Upper lobe of right lung (tissue), 1 donor: Measurements from ENCODE around the gene ARMC2. TPM values are rescaled to one million over a fixed set of nuclear protein-coding genes. Genes with fewer than 3 reads are reported as not detected.

Experiments used
- ATAC-seq: fragments of 200-7000 bp; cut with Tn5 transposase; one replicate; pipeline ENCODE4 v1.9.1; 2020; ENCODE audit warnings: mild to moderate bottlenecking, moderate library complexity
- DNase-seq: peaks from one replicate; pipeline ENCODE4 v3.0.0-alpha.2; 2020
- H3K27ac ChIP-seq: fragments of 200-600 bp; one replicate; pipeline ENCODE4 v1.8.0; 2022
- H3K27me3 ChIP-seq: fragments of 200-600 bp; one replicate; pipeline ENCODE4 v1.8.0; 2022; ENCODE audit warnings: mild to moderate bottlenecking
- H3K36me3 ChIP-seq: fragments of 200-600 bp; one replicate; pipeline ENCODE4 v1.8.0; 2022
- H3K4me1 ChIP-seq: fragments of 200-600 bp; one replicate; pipeline ENCODE4 v1.8.0; 2022
- H3K4me3 ChIP-seq: fragments of 200-600 bp; one replicate; pipeline ENCODE4 v1.8.0; 2022; ENCODE audit warnings: mild to moderate bottlenecking
- H3K9me3 ChIP-seq: fragments of 200-600 bp; one replicate; pipeline ENCODE4 v1.8.0; 2022
- intact Hi-C: fragments of 100-400 bp; cut with DNase I; formaldehyde crosslinking; loops from one replicate; pipeline ENCODE4 v1.11.0; 2022
- total RNA-seq: library from RNA; stranded (reverse); fragmentation: NEBNext Ultra II Directional; extraction: Animal tissue kit (Norgen Biotek cat#: 25700); gene quantifications from one replicate; pipeline ENCODE4 v1.2.1, GENCODE V29; 2021
- TF ChIP-seq, protein P1 (sequence below): fragments of 200-600 bp; IDR thresholded peaks from one replicate; pipeline ENCODE4 v1.8.0; 2022; ENCODE audit warnings: antibody characterized with exemption
- donor health status: DM: no; HTN: yes; CAD: no; lungs with severe emphysema.

Gene ARMC2
- total RNA-seq, 1 donor from 2014 or later: 5.8 TPM

DNA sequence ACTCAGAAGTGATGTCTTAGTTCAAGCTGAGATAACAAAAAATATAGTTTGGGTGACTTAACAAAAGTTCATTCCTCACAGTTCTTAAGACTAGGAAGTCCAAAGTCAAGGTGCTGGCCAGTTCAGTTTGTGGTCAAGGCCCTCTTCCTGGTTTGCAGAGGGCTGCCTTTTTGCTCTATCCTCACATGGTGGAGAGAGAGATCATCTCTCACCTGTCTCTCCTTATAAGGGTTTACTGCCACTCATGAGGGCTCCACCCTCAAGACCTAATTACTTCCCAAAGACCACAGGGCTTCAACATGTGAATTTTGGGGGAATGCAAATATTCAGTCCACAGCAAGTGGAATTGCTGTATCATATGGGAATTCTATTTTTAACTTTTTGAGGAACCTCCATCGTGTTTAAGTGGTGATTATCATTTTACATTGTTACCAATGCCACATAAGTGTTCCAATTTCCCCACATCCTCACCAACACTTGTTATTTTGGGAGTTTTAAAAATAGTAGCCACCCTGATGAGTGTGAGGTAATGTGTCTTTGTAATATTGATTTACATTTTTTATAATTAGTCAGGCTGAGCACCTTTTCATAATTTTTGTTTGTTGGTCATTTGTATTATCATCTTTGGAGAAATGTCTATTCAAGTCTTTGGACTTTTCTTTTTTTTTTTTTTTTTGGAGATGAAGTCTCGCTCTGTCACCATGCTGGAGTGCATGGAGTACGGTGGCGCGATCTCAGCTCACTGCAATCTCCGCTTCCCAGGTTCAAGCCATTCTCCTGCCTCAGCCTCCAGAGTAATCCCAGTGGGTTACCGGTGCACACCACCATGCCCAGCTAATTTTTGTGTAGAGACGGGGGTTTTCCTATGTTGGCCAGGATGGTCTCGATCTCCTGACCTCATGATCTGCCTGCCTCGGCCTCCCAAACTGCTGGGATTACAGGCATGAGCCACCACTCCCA lies 134.2 kb downstream of the ARMC2 start:
- Histone ChIP-seq H3K27ac (no peak overlapping the region), H3K4me3 (no peak overlapping the region), H3K36me3 (peaks cover 20% of the 10 kb centered on the region), H3K9me3 (no peaks in the 10 kb centered on the region), H3K4me1 (no peaks in the 10 kb centered on the region), H3K27me3 (no peaks in the 10 kb centered on the region)
- DNase-seq (no peak), ATAC-seq (no peak)
- intact Hi-C loops: no loop called here
- TF ChIP-seq, protein P1, sequence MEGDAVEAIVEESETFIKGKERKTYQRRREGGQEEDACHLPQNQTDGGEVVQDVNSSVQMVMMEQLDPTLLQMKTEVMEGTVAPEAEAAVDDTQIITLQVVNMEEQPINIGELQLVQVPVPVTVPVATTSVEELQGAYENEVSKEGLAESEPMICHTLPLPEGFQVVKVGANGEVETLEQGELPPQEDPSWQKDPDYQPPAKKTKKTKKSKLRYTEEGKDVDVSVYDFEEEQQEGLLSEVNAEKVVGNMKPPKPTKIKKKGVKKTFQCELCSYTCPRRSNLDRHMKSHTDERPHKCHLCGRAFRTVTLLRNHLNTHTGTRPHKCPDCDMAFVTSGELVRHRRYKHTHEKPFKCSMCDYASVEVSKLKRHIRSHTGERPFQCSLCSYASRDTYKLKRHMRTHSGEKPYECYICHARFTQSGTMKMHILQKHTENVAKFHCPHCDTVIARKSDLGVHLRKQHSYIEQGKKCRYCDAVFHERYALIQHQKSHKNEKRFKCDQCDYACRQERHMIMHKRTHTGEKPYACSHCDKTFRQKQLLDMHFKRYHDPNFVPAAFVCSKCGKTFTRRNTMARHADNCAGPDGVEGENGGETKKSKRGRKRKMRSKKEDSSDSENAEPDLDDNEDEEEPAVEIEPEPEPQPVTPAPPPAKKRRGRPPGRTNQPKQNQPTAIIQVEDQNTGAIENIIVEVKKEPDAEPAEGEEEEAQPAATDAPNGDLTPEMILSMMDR: no peak

DNA sequence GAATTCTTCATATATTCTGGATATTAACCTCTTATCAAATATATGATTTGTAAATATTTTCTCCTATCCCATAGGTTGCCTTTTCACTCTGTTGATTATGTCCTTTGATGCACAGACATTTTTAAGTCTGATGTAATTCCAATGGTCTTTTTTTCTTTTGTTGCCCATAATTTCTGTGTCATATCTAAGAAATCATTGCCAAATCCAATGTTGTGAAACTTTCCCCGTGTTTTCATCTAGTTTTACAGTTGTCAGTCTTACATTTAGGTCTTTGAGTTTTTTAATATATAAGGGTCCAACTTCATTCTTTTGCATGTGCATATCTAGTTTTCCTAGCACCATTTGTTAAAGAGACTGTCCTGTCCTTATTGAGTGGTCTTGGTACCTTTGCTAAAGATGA lies 134.9 kb downstream of the ARMC2 start:
- DNase-seq (no peak), ATAC-seq (no peak)
- Histone ChIP-seq H3K4me3 (no peak overlapping the region), H3K4me1 (no peaks in the 10 kb centered on the region), H3K9me3 (no peaks in the 10 kb centered on the region), H3K36me3 (peaks cover 27% of the 10 kb centered on the region), H3K27me3 (no peaks in the 10 kb centered on the region), H3K27ac (no peak overlapping the region)
- intact Hi-C loops: no loop called here
- TF ChIP-seq, protein P1: no peak

DNA sequence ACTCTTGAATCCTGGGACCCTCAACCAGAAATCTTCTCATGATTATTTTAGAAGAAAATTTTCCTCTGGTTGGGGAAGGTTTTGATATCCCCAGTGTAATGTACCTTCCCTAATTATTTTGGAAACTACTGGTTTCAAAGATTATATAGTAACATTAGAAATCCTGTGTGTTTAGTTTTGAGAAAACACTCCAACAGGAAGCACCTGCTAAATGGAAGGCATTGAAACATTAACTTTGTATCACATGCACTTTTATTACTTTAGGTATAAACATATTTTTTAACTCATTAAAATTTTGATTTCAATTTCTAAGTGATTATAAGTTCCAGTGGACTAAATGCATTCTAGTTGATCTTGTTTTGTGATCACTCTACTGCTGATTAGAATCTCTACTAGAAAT lies 137.1 kb downstream of the ARMC2 start:
- Histone ChIP-seq H3K36me3 (peaks cover 47% of the 10 kb centered on the region), H3K9me3 (no peaks in the 10 kb centered on the region), H3K27ac (no peak overlapping the region), H3K4me1 (peaks cover 3% of the 10 kb centered on the region), H3K4me3 (no peak overlapping the region), H3K27me3 (no peaks in the 10 kb centered on the region)
- ATAC-seq: no peak
- intact Hi-C loops: no loop called here
- DNase-seq: no peak
- TF ChIP-seq, protein P1: no peak

DNA sequence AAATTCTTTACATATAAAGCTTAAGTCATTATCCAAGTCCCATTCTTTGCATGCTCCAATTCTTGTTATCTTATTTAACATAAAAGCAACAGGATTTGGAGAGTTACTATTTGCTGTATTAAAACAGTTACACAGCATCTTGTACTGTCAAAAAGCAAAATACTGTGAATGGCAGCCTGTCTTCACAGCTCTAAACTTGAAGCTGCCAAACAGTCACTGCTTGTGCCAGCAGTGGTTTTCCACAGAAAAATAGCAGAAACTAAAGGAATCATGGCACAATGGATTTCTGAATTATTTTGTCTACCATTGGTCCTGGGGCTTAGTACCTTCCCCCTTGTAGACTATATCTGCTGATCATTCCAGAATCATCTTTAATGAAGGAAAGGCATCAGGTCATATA lies 138.9 kb downstream of the ARMC2 start:
- TF ChIP-seq, protein P1: no peak
- Histone ChIP-seq H3K9me3 (no peaks in the 10 kb centered on the region), H3K4me3 (no peak overlapping the region), H3K27me3 (no peaks in the 10 kb centered on the region), H3K27ac (no peak overlapping the region), H3K36me3 (peaks cover 65% of the 10 kb centered on the region), H3K4me1 (peaks cover 3% of the 10 kb centered on the region)
- DNase-seq (no peak), ATAC-seq (no peak)
- intact Hi-C loops: no loop called here

DNA sequence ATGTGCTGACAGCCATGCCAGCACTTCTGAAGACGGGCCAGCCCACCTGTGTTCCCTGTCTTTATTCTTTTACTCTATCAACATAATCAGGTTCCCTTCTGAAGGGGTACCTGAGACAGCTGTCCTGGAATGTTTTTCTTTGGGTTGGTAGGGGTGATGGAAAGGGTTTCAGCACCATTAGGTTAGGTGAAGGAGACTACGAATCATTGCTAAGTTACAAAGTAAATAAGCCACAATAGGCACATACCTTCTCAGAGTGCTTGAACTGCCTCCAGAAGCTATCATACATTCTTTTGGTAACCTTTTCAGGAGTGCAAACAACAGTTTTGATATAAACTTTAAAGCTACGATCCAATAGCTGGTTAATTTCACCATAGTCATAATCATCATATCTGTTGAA lies 140.1 kb downstream of the ARMC2 start:
- H3K27ac ChIP-seq: peak overlapping the region; percentile 59
- peak; percentile 95 for ATAC-seq

More for the DNA sequence above, 140.1 kb downstream of the ARMC2 start:
- intact Hi-C loops: no loop called here
- H3K9me3 ChIP-seq: no peaks in the 10 kb centered on the region
- no peak for DNase-seq
- H3K4me3 ChIP-seq: no peak overlapping the region
- H3K4me1 ChIP-seq: peaks cover 3% of the 10 kb centered on the region
- peaks cover 77% of the 10 kb centered on the region for H3K36me3 ChIP-seq
- TF ChIP-seq, protein P1: no peak
- no peaks in the 10 kb centered on the region for H3K27me3 ChIP-seq
